ENCODE results near the gene ADORA2A.

Gene ADORA2A

DNA sequence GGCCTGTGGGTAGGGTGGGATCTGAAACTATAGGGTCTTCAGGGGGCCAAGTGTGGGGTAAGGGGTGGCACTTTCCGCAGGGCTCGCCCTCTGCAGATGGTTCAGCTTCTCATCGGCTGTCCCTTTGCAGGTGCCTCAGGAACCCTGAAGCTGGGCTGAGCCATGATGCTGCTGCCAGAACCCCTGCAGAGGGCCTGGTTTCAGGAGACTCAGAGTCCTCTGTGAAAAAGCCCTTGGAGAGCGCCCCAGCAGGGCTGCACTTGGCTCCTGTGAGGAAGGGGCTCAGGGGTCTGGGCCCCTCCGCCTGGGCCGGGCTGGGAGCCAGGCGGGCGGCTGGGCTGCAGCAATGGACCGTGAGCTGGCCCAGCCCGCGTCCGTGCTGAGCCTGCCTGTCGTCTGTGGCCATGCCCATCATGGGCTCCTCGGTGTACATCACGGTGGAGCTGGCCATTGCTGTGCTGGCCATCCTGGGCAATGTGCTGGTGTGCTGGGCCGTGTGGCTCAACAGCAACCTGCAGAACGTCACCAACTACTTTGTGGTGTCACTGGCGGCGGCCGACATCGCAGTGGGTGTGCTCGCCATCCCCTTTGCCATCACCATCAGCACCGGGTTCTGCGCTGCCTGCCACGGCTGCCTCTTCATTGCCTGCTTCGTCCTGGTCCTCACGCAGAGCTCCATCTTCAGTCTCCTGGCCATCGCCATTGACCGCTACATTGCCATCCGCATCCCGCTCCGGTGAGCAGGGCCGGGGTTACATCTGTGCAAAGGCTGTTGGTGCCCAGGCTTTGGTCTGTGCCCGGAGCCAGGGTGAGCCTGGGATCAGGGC is 5.8 kb downstream of the ADORA2A start:
- DNase-seq (ENCODE audit: low read depth) = no peak

DNA sequence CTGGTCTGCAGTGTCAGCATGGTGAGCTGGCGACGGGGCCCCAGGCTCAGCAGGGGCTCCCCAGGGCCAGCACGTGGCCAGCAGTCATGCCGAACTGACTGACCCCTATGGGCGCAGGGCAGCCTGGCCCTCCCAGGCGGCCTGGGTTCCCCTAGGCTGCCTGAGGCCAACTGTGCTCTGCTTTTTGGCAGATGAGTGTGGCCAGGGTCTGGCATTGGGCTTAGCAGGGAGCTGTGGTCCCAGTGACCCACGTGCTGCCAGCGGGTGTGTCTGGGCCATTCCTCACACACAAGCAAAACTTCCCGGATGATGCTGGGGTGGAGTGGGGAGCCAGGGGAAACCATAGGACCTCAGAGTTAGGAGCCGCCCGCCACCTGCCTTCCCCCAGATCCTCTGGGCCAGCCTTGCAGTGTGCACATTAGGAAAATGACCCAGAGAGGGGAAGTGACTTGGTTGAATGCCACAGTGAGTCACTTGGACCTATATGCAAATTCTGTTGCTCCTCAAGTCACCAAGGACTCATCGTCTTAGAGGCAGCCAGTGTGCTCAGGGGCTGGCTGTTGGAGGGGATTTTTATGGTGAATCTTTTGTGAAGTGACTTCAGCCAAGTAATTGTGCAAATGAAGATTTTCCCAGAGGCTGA is 6.5 kb downstream of the ADORA2A start:
- DNase-seq (ENCODE audit: low read depth) = no peak

- peak; percentile 42 for DNase-seq (ENCODE audit: low read depth)
Observed at GRCh38 chr22:24434471-24435322, 7.3 kb downstream of the ADORA2A start.

DNA sequence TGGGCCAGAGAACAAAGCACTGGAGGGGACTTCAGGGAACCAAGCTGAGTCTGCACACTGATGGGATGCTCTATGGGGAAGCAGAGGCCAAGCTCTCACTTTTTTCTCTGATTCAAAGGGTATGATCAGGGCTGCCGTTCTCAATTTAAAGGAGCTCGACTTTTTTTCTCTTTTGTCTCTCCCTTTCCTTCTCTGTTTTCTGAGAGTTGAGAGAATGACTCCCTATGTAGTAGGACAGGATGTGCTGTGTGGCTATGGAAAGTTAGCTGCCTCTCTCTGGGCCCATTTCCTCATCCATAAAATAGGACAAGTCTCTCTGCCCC is 7.9 kb downstream of the ADORA2A start:
- DNase-seq (ENCODE audit: low read depth) = no peak

DNA sequence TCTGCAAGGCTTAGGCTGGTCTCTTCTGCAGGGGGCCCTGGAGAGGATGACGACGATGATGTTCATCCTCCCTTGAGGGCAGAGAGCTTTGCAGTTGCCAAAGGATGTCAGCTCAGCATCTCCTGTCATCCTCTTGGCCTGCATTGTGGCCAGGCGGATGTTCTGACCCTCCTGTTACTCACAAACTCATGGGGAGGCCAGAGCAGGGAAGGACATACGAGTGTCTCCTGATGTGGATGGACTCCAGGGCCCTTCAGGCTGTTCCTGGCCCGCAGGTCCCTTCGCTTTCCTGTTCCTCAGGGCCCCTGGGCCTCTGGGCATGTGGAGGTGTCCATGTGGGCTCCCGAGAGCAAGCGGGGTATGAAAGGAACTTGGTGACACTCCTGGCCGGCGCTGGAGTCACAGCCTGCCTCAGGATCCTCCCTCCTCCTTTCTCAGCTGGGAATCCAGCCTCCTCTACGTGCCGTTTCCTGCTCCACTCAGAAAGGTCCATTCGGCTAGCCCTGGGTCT is 8.5 kb downstream of the ADORA2A start:
- DNase-seq (ENCODE audit: low read depth) = no peak

DNA sequence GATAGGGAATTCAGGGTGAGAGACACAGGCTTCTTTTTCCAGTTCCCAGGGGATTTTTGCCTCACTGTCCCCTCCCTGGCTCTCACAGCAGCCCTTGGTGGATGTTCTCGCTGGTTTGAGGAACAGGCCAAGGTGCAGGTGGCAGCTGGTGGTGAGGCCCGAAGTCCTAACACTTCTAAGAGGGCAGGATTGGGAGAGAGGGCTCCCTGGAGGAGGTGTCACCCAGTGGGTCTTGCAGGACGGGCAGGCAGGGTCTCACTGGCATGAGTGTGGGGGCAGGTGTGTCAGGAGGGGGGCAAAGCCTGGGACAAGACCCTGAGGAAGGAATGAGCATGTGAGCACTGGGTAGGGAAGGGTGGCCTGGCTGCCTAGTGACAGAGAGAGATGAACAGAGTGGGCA is 9.2 kb downstream of the ADORA2A start:
- no peak for DNase-seq (ENCODE audit: low read depth)

- DNase-seq (ENCODE audit: low read depth) = no peak
Observed at GRCh38 chr22:24437091-24437490, 9.7 kb downstream of the ADORA2A start.

- DNase-seq (ENCODE audit: low read depth) = no peak
Observed at GRCh38 chr22:24437741-24438328, 10.4 kb downstream of the ADORA2A start.

DNA sequence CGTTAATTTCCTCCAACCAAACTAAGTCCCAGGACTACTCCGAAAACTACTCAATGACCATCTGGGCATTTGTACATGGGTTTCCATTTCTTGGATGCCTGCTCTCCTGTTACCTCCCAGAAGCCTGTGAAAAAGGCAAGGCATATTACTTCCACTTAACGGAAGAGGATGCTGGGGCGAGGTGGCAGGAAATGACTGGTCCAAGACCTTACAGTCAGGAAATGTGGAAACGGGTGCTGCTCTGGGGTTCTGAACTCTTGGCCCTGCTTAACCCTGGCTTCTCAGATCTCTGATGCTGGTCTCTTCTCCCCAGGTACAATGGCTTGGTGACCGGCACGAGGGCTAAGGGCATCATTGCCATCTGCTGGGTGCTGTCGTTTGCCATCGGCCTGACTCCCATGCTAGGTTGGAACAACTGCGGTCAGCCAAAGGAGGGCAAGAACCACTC is 12.9 kb downstream of the ADORA2A start:
- DNase-seq (ENCODE audit: low read depth) = no peak

GRCh38 chr22:24440718-24441405 is 13.5 kb downstream of the ADORA2A start:
- no peak for DNase-seq (ENCODE audit: low read depth)

GRCh38 chr22:24441406-24442351 is 14.3 kb downstream of the ADORA2A start:
- no peak for DNase-seq (ENCODE audit: low read depth)

DNA sequence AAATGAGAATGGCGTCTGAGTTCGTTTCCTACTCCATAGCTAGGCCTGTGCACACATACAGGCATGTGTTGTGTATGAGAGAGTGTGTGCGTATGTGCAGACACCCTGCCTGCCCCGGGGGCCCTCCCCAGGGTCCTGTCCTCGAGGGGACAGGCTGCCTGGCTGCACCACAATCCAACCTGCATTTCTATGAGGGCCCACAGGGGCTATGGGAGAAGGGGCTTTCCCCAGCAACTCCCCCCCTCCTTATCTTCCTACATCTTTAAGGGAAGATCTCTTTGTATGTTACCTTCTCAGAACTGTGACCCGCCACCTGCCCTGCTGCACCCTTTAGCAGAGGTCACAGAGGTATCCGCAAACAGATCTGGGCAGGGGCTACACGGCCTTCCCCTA is 14.9 kb downstream of the ADORA2A start:
- DNase-seq (ENCODE audit: low read depth) = no peak

- no peak for DNase-seq (ENCODE audit: low read depth)
Observed at GRCh38 chr22:24443668-24444067, 16.3 kb downstream of the ADORA2A start.

DNA sequence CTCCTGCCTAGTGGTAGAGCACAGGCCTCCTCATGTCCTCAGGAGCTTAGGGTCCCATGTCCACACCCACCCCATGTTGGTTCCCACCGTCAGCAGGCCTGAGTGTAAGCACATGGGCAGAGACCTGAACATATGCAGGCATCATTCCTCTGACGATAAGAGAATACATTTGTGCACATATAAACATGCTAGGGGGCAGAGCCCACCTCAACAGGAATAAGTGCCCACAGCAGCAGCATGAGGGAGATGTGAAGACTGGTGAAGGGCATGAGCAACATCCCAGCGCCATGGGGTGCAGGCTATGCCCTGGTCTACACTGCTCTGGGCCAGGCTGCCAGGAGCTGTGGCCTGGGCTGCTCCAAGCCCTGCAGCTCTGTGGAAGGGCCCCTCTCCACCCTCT is 16.9 kb downstream of the ADORA2A start:
- no peak for DNase-seq (ENCODE audit: low read depth)

DNA sequence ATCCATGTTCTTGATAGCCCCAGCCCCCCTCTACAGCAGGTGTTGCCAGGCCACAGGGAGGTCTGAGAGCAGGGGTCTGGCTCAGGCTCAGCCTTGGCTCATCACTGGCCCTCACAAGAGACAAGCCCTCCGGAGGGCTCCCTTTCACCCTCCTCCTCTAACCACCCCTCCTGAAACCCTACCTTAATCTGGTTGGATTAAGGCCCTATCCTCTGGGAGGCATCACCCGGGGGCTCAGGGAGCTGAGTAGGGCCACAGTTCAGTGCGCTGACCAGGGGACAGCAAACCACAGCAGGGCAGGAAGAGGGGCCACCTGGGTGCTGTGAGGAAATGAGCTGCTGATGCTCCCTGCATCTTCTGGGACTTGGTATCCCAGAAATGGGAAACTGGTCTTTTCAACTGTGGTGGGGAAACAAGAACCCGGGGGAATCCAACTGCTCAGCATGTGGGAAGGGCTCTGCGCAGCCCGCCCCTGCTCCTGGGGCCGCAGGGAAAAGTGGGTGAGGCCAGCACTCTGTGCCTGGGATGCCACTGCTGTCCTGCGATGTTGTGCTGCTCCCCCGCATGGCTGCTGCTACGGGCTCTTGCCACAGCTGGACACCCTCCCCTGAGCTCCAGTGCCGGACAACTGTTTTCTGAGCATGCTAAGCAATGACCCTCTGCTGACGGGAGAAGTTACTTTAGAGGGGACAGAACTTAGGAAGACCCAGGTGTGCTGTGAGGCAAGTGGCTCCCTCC is 17.5 kb downstream of the ADORA2A start:
- no peak for DNase-seq (ENCODE audit: low read depth)

- DNase-seq (ENCODE audit: low read depth) = no peak
Observed at GRCh38 chr22:24445481-24446259, 18.3 kb downstream of the ADORA2A start.

GRCh38 chr22:24446260-24446611 is 18.8 kb downstream of the ADORA2A start:
- DNase-seq (ENCODE audit: low read depth) = no peak

- DNase-seq (ENCODE audit: low read depth) = no peak
Observed at GRCh38 chr22:24450610-24451009, 23.2 kb downstream of the ADORA2A start.

DNA sequence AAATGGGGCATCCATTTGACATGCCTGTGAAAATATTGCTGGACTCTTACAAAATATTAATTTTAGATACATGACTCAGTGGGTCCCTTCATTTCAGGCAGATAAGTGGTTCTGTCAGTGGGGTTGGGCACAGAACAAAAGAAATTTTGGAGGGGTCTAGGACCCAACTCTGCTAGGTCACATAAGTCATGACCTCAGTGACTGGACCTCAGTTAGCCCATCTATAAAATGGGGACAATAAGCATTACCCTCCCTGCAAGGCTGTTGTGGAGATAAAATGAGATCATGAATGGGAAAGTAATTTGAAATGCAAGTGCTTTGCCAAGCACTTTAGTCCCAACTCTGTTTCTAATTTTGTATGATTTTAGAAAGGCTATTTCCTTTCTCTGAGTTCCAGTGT is 23.8 kb downstream of the ADORA2A start:
- no peak for DNase-seq (ENCODE audit: low read depth)

Data from stimulated activated CD8-positive, alpha-beta memory T cell treated with anti-CD3 and anti-CD28 coated beads, Interleukin-7, amount 100 ng/mL, for 24 hours (primary cell).